Glomerular visceral epithelial cell (primary cell): ENCODE results near the gene ITPRIPL2.

Experiments used
- DNase-seq: peaks from one replicate; pipeline ENCODE4 v3.0.0-alpha.2; 2016; ENCODE audit errors: extremely low spot score

ITPRIPL2 gene

DNA sequence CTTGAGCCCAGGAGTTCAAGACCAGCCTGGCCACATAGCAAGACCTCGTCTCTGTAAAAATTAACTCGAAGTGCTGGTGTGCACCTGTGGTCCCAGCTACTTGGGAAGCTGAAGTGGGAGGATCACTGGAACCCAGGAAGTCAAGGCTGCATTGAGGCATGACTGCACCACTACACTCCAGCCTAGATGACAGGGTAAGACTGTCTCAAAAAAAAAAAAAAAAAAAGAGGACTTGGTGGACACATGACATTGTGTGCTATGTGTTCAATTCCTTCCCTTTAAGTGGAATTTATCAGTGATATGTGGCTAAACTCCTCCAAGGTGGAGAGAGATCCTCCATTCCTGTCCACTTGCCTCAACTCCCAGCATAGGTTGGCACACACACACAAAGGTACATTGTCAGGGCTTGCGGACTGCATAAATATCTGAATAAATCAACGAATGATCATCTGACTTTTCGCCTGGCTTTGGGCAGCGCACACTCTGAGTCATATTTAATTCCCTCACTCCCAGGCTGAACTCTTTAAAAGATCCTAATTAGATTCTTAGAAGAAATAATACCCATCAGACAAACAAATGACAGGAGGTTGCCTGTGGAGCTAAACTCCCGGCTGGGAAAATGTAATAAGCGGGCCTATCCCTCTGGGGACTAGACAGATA is 29.3 kb downstream of the ITPRIPL2 start:
- no peak for DNase-seq

DNA sequence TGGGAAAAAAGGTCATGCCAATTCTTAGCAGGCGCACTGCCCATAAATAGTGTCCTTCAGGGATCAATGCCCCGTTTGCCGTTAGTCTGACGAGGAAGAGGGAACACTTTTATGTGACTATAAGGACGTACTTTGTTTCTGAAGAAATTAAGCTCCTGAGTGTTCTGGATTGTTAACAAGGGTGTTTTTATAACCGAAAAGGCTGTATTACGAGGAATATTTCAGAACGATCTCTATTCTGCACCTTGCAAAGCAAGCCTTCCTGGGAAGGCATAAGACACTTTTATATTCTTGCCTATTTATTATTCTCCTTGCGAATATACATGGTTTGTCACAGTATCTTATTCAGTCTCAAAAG is 29.8 kb downstream of the ITPRIPL2 start:
- DNase-seq, result no peak

DNA sequence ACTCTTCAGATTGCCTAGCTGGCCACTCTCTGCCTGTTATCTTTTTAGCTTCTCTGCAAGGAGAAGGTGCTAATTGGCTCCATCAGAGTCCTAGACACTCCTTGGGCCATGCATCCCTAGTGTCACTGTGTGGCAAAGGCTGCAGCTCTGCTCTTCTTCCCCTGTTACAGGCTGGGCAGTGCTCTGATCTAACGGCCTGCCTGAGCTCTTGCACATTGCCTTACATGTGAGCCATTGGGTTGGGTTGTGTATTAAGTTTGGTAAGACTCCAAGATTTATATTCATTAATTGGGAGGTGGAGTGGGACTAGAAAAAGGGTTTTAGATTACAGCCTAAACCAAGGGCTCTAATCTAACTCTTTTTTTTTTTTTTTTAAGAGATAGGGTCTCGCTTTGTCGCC is 31.2 kb downstream of the ITPRIPL2 start:
- no peak for DNase-seq

DNA sequence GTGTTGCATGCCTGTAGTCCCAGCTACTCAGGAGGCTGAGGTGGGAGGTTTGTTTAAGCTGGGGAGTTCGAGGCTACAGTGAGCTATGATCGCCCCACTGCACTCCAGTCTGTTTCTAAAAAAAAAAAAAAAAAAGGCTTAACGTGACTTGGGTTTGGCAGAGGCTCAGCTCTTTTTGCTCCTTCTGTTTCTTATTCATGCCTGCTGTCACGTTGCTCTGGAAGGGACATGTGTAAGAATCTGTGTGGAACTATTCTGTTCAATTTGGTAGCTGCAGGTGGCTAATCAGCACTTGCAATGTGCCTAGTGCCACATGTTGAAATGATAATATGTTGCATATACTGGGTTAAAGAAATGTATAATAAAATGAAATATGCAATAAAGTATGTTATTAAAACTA is 33.4 kb downstream of the ITPRIPL2 start:
- no peak for DNase-seq

DNA sequence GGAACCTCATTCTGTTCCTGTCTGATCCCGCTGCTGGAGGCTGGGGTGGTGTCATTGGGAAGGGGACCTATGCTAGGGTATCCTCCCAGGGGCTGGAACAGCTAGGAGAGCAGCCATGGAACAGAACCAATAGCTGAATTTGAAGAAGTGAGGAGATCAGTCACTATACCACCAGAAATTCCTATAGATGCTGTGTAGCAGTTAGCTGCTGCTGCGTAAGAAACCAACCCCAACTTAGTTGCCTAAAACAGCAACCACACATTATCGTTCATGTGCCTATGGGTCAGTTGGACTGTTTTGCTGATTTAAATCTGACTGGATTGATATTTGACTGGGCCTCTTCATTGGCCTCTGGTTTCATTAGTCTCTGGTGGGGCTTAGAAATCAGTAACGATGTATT is 33.9 kb downstream of the ITPRIPL2 start:
- DNase-seq, result no peak

DNA sequence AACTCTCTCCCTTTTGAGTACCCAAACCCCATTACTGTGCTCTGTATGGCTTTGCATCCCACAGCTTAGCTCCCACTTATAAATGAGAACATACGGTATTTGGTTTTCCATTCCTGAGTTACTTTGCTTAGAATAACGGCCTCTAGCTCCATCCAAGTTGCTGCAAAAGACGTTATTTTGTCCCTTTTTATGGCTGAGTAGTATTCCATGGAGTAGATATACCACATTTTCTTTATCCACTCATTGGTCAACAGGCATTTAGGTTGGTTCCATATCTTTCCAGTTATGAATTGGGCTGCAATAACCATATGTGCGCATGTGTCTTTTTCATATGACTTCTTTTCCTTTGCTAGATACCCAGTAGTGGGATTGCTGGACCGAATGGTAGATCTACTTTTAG is 34.4 kb downstream of the ITPRIPL2 start:
- no peak for DNase-seq

DNA sequence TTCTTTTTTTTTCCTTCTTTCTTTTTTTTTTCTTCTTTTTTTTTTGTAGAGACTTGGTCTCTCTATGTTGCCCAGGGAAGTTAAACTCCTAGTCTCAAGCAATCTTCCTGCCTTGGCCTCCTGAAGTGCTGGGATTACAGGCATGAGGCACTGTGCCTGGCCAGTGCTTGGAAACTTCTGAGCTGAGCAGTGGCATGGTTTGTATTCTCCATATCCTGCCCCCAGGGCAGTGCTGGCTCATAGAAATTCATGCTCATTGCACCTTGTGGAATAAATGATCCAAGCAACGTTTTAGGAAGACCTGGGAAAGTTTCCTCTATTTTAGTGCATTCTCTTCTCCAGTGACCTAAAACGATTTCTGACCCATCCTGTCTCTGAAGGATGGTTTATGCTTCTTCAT is 37.5 kb downstream of the ITPRIPL2 start:
- no peak for DNase-seq

DNA sequence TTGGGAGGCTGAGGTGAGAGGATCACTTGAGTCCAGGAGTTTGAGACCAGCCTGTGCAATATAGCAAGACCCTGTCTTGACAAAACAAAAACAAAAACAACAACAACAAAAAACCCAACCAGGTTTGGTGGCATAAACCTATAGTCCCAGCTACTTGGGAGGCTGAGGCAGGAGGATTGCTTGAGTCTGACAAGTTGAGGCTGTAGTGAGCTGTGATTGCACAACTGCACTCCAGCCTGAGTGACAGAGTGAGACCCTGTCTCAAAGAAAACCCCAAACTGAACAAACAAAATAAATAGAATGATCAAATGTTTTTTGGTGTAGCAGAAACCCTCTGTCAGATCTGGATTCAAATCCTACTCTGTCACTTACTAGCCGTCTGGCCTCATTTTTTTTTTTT is 38.3 kb downstream of the ITPRIPL2 start:
- no peak for DNase-seq

DNA sequence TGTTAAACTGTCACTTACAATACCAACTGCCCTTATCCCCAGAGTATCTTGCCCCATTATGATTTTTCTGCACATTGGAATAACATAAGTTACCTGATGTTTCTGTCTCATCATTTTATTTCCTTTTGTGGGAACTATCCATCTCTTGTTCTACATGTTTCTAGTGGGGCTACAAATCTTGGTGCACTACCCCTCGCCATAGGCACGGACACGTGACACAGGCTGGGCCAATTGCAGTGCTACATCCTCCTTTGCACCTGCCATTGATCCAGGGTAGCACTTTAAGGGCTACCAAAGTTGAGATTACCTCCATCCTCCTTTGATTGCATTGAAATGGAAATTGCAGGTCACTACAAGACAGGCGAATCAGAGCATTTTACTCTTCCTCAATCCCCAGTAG is 40.1 kb downstream of the ITPRIPL2 start:
- peak; percentile 15 for DNase-seq

DNA sequence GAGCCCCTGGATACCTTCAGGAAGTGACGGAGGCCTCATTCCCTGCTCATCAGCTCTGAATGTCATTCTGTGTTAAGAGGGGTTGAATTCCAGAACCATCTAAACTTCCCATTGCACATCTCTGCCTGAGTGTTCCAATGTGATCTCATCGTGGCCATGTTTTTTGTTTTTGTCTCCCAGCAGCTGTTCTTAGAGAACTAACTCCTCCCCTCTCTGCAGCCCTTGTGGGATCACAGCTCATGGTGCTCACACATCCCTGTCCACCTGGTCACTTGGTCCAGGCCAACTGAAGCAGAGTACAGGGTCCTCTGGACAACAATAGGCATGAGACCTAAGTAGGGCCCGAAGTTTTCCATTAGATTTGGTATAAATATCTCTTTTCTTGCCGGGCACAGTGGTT is 48.3 kb downstream of the ITPRIPL2 start:
- no peak for DNase-seq

DNA sequence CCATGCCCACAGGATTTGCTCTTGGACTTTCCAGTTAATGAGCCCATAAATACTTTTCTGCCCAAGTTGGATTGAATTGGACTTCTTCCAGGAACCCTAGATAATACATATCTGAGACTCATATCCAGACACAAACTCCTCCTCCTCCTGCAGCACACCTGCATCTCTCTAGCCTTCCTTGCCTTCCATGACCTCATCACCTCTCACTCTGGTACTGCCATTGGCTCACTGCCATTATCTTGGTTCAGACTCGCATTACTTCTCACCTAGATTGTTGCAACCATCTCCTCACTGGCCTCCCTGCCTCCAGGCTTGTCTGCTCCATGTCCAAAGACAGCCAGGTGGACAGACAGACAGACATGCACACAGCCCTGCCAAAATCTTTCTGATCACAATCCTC is 49.5 kb downstream of the ITPRIPL2 start:
- no peak for DNase-seq

DNA sequence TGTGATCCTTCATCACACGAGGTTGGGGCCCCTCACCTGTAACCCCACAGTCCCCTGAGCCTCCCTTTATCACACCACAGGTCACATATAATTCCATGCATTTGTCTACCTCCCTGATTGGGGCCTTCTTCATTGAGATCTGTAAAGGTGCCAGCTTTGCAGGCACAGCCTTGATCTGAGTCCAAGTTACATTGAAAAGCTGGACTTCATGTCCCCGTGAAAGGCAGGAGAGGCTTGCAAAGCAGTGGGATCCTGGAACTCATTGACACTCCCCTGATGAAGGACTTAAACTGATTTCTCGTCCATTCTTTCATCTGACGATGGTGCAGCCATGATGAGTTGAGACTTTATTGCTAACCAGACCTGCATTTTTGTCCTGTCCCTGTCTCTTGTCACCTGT is 50.5 kb downstream of the ITPRIPL2 start:
- no peak for DNase-seq

DNA sequence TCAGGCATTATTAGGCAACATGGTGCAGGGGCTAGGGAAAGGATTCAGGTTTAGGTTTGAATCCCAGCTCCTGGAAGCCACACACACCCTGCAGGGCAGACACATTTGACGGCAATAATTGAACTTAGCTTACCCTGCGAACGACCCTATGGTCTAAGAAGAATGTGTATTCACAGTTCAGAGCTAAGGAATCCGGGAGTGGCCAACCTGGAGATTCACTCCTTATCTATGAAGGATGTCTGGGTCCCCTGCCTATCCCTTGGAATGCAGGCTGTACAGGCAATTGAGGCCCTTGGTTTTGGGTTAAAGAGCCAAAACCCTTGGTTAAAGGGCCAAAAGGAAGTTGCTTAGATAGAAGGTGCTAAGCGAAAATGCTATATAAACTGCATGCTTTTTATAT is 51.3 kb downstream of the ITPRIPL2 start:
- no peak for DNase-seq

DNA sequence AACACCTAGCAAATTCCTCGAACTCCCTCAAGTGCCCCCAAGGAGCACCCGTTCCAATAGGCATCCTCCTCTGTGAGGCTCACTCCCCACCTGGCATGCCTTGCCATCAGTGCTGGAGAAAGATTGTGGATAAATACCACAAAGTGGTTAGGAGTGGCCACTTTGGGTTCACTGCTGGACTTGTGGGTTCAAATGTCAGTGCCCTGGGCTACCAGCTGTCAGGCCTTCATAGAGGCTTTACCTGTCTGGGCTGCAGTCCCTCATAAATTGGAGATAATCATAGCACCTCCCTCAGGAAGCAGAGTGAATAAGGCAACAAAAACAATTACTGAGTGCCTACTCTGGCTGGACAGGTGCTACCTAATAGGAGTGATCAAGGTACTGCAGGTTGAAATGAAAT is 52.7 kb downstream of the ITPRIPL2 start:
- no peak for DNase-seq

DNA sequence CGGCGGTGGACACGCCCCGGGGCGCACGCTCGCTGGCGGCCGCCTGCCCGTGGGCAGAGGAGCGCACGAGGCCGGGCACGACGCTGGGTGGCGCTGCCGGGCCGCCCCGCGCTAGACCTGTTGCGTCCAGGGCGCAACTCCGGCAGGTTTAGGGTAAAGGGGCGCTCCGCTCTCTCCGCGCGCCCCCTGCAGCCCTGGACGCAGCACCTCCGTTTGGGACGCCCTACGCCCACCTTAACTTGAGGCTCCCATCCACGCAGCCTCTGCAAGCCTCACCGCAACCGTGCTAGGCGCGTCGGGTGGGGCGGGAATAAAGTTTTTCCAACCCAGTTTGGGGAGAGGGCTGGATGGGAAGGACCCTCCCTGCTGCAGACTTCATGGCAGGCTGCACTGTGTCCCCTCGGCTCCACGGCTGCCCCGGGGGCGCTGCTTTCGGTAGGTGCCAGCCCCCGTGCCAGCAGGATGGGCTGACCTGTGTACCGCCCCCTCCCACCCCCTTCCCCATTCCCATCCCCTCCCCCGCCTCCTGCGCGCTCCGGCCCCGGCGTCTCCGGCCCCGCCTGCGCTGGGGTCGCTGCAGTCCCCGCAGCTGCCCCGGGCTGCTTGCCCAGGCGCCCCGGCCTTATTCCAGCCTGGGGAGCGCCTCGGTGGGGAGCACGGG is 54.1 kb downstream of the ITPRIPL2 start, which contains the start of gene SYT17:
SYT17 (plus strand) TSS at position 531 of the 661 bp plus-strand sequence. CDS start 407 bp downstream, outside the sequence.
- DNase-seq, result peak; percentile 41

DNA sequence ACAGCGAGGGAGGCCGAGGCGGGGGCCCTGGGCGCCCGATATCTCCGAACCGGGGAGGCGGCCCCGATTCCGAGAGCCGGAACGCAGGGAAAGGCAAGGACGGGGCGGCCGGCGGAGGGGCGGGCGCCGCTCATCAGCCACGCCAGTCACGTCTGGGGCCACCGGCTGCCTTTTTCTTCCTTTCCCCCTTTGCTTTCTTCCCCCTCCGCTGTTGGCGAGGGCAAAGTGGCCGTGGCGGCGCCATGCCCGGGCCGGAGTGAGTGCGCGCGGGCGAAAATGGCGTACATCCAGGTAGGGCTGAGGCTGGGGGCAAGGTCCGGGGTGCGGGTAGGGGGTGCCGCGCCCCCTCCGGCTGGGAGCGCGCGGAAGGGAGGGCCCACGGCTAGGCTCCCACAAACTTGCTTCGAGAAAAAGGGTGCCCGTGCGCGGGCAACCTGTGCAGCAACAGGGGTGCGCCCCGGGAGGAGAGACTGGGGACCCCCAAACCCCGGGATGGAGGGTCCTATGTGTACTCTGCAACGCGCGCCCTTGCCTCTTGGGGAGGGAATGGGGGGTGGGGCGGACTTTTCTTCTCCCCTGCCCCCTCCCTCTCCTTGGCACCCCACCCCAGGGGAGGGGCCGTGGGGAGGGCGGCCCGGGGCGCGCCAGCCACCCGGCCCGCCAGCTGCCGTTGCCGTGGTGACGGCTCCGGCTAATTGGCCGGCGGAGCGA is 54.8 kb downstream of the ITPRIPL2 start:
- DNase-seq, result no peak

DNA sequence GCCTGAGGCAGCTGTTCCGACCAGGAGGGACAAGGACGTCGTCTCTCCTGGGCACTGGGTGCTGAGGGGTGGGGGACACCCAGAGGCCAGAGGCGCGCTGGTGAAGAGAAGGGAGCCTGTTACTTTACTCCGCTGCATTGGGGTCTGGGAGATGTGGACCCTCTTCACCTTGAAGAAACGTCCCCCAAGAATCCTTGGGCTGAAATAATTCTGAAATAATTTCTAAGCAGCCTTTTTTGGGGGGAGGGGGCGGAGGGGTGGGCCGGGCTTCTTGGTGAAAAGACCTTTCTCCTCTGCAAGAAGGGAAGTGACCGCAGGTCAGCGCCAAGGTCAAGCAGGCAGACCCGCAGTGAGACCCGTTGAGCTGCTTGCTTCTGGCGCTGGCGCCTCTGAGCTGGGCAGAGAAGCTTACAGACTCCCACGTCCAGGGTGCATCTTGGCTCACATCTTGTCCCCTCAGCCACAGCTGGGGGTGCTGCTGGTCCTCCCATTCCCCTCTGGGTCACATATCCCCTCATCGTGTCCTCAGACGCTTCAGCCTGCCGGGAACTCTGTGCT is 55.4 kb downstream of the ITPRIPL2 start:
- DNase-seq, result no peak

DNA sequence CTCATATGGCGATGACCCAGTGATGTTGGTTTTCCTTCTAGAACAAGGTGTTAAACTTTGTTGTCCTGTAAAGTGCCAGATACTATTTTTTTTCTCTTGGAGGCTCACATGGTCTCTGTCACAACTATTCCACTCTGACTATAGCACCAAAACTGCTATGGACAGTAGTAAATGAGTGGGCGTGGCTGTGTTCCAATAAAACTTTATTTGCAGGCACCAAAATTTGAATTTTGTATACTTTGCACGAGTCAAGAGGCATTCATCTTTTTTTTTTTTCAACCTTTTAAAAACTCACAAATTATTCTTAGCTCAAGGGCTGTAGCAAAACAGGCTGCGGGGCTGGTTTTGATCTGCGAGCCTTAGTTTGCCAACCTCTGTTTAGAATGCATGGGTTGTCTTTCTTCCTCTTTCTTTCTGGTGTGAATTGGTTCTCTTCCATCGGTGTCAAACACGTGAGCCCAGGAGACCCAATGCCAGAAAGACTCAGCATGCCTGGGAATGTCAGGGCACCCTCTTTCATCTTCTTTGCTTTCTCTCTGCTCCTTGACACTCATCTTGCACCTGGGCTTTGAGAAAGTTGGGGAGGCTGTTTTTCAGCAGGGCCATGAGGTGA is 56.4 kb downstream of the ITPRIPL2 start:
- DNase-seq, result no peak
